ENCODE measurements around the gene FNIP1. TPM values are rescaled to one million over a fixed set of nuclear protein-coding genes. Genes with fewer than 3 reads are reported as not detected.
A peak's percentile ranks its signal among the peaks of the same experiment; 100 is the strongest.

FNIP1 gene
- total and polyA plus RNA-seq, 8 donors = 3.2 to 86.1 (median 16.7) TPM

GRCh38 chr5:131659841-131660240 is 137.0 kb downstream of the FNIP1 start:
- WGBS, 5 donors = 96 to 99% (median 98%) methylated on average over 8 to 9 of the region's 9 CpGs
- Histone ChIP-seq H3K4me3 (no peak overlapping the region), H3K9me3 (peaks cover 0 to 26% (median 12%) of the 10 kb centered on the region in 4 donors), H3K27ac (no peak overlapping the region), H3K27me3 (no peaks in the 10 kb centered on the region), H3K4me1 (peaks cover 0 to 12% (median 4%) of the 10 kb centered on the region in 4 donors), H3K36me3 (peaks cover 31 to 72% (median 55%) of the 10 kb centered on the region in 4 donors)
- no peak for TF ChIP-seq EP300 (IDR thresholded peaks at IDR 0.05)
- no peak for TF ChIP-seq POLR2A (IDR thresholded peaks at IDR 0.05)
- no peak for TF ChIP-seq POLR2AphosphoS5 (IDR thresholded peaks at IDR 0.05)
- no peak for TF ChIP-seq CTCF (IDR thresholded peaks at IDR 0.05)
- intact Hi-C loops (cut with DNase I; ENCODE audit: low total_unique reads) = no loop called here
- no peak for DNase-seq

DNA sequence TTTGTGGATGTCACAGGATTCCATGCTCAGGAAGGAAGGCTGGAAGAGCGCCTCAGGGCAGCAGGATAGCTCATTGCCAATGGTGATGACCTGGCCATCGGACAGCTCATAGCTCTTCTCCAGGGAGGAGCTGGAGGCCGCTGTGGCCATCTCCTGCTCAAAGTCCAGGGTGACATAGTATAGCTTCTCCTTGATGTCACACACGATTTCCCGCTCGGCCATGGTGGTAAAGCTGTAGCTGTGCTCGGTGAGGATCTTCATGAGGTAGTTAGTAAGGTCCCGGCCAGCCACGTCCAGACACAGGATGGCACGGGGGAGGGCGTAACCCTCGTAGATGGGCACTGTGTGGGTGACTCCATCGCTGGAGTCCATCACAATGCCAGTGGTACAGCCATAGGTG is 137.5 kb downstream of the FNIP1 start:
- intact Hi-C loops (cut with DNase I; ENCODE audit: low total_unique reads) = no loop called here
- no peak for DNase-seq

DNA sequence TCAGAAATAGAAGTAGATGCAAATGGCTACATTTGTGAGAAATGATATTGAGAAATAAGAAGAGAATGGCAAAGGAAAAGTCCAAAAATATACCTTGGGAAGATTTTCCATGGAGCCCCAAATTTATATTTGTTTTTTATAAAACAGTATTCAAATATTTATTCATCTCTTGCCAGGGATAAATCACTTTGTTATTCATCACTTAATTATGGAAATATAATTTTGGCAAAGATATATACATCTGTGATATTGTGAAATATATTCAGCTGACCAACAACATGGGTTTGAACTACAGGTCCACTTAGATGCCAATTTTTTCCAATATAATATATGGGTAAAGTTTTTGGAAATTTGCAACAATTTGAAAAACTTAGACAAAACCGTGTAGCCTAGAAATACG is 142.0 kb downstream of the FNIP1 start:
- WGBS, 5 donors = 88 to 97% (median 95%) methylated on average over 2 of the region's 2 CpGs
- intact Hi-C loops (cut with DNase I; ENCODE audit: low total_unique reads) = no loop called here
- H3K36me3 ChIP-seq = peaks cover 19 to 68% (median 57%) of the 10 kb centered on the region in 4 donors
- no peak for TF ChIP-seq POLR2A (IDR thresholded peaks at IDR 0.05)
- peak overlapping the region in 1 of 5 donors; percentile 48 for H3K27ac ChIP-seq
- peaks cover 0 to 20% (median 4%) of the 10 kb centered on the region in 4 donors for H3K4me1 ChIP-seq
- no peaks in the 10 kb centered on the region for H3K27me3 ChIP-seq
- no peak for DNase-seq
- peaks cover 0 to 8% (median under 1%) of the 10 kb centered on the region in 4 donors for H3K9me3 ChIP-seq
- no peak overlapping the region for H3K4me3 ChIP-seq

More for the DNA sequence above, 137.5 kb downstream of the FNIP1 start:
- no peak overlapping the region for H3K27ac ChIP-seq
- peaks cover 0 to 16% (median 4%) of the 10 kb centered on the region in 4 donors for H3K4me1 ChIP-seq
- H3K9me3 ChIP-seq = peaks cover 0 to 26% (median 12%) of the 10 kb centered on the region in 4 donors
- H3K27me3 ChIP-seq = no peaks in the 10 kb centered on the region
- H3K4me3 ChIP-seq = no peak overlapping the region
- WGBS, 5 donors = 97 to 100% (median 97%) methylated on average over 5 to 13 of the region's 13 CpGs
- TF ChIP-seq POLR2AphosphoS5 (IDR thresholded peaks at IDR 0.05) = no peak
- TF ChIP-seq EP300 (IDR thresholded peaks at IDR 0.05) = no peak
- TF ChIP-seq POLR2A (IDR thresholded peaks at IDR 0.05) = no peak
- no peak for TF ChIP-seq CTCF (IDR thresholded peaks at IDR 0.05)
- H3K36me3 ChIP-seq = peaks cover 31 to 71% (median 57%) of the 10 kb centered on the region in 4 donors

GRCh38 chr5:131654309-131654708 is 142.5 kb downstream of the FNIP1 start:
- WGBS, 5 donors = 78 to 90% (median 87%) methylated on average over 2 of the region's 2 CpGs
- intact Hi-C loops (cut with DNase I; ENCODE audit: low total_unique reads) = no loop called here
- no peak overlapping the region for H3K4me3 ChIP-seq
- H3K27me3 ChIP-seq = no peaks in the 10 kb centered on the region
- peaks cover 0 to 4% (median 0%) of the 10 kb centered on the region in 4 donors for H3K9me3 ChIP-seq
- no peak for DNase-seq
- TF ChIP-seq POLR2A (IDR thresholded peaks at IDR 0.05) (no peak), CTCF (IDR thresholded peaks at IDR 0.05) (no peak), POLR2AphosphoS5 (IDR thresholded peaks at IDR 0.05) (no peak), EP300 (IDR thresholded peaks at IDR 0.05) (no peak)
- peaks cover 14 to 66% (median 57%) of the 10 kb centered on the region in 4 donors for H3K36me3 ChIP-seq
- H3K27ac ChIP-seq = no peak overlapping the region
- H3K4me1 ChIP-seq = peaks cover 0 to 20% (median 4%) of the 10 kb centered on the region in 4 donors

- intact Hi-C loops (cut with DNase I; ENCODE audit: low total_unique reads) = no loop called here
- 71 to 85% (median 82%) methylated on average over 3 of the region's 3 CpGs for WGBS, 5 donors
Measured at GRCh38 chr5:131649161-131649560, 147.7 kb downstream of the FNIP1 start.

More at GRCh38 chr5:131649161-131649560, 147.7 kb downstream of the FNIP1 start:
- Histone ChIP-seq H3K36me3 (peaks cover 20 to 94% (median 77%) of the 10 kb centered on the region in 4 donors), H3K9me3 (no peaks in the 10 kb centered on the region), H3K4me1 (peaks cover 0 to 3% (median 0%) of the 10 kb centered on the region in 4 donors), H3K4me3 (no peak overlapping the region), H3K27ac (no peak overlapping the region), H3K27me3 (no peaks in the 10 kb centered on the region)
- DNase-seq = no peak
- no peak for TF ChIP-seq CTCF (IDR thresholded peaks at IDR 0.05)
- no peak for TF ChIP-seq POLR2A (IDR thresholded peaks at IDR 0.05)
- no peak for TF ChIP-seq EP300 (IDR thresholded peaks at IDR 0.05)
- no peak for TF ChIP-seq POLR2AphosphoS5 (IDR thresholded peaks at IDR 0.05)

Measured in stomach (tissue), 9 donors.